NCI-H2227 treated with DMSO at 0.1 percent for 48 hours (cell line): Measurements from ENCODE around the gene ZNF175.
"Not testable (repeated sequence)": the region's sequence is repeated elsewhere in the genome, so short reads cannot be mapped to it uniquely, and the experiment has no call there.

Source experiments
- DNase-seq: peaks from one replicate; lab custom pipeline; 2025; lab: John Stamatoyannopoulos, UW

ZNF175 gene

GRCh38 chr19:51592521-51592920 is 21.4 kb downstream of the ZNF175 start:
- no peak for DNase-seq

- DNase-seq: no peak
These were observed 22.2 kb downstream of the ZNF175 start for GRCh38 chr19:51593138-51593890.

- peak; percentile 83 for DNase-seq
These were observed 23.1 kb downstream of the ZNF175 start for GRCh38 chr19:51593969-51594773.

GRCh38 chr19:51594774-51595109 is 23.7 kb downstream of the ZNF175 start:
- DNase-seq: no peak

GRCh38 chr19:51595190-51596175 is 24.4 kb downstream of the ZNF175 start:
- DNase-seq: no peak

- DNase-seq: no peak
These were observed 27.3 kb downstream of the ZNF175 start for GRCh38 chr19:51598159-51598915.

- no peak for DNase-seq
These were observed 28.0 kb downstream of the ZNF175 start for GRCh38 chr19:51599084-51599483.

GRCh38 chr19:51600940-51601580 is 30.0 kb downstream of the ZNF175 start:
- DNase-seq: no peak

- no peak for DNase-seq
These were observed 31.2 kb downstream of the ZNF175 start for GRCh38 chr19:51602189-51602854.

GRCh38 chr19:51607077-51607476 is 36.0 kb downstream of the ZNF175 start:
- DNase-seq: no peak

GRCh38 chr19:51607920-51608562 is 37.0 kb downstream of the ZNF175 start:
- DNase-seq: no peak

- no peak for DNase-seq
These were observed 39.5 kb downstream of the ZNF175 start for GRCh38 chr19:51610576-51610975.

GRCh38 chr19:51614789-51615188 is 43.7 kb downstream of the ZNF175 start:
- DNase-seq: no peak

GRCh38 chr19:51615991-51616390 is 44.9 kb downstream of the ZNF175 start:
- DNase-seq: no peak

- DNase-seq: no peak
These were observed 50.1 kb downstream of the ZNF175 start for GRCh38 chr19:51621178-51621577.

GRCh38 chr19:51626675-51627074 is 55.6 kb downstream of the ZNF175 start:
- no peak for DNase-seq

GRCh38 chr19:51627491-51628138 is 56.5 kb downstream of the ZNF175 start:
- DNase-seq: no peak

- DNase-seq: no peak
These were observed 57.3 kb downstream of the ZNF175 start for GRCh38 chr19:51628153-51628939.

GRCh38 chr19:51630315-51630714 is 59.2 kb downstream of the ZNF175 start, which contains the start of gene SIGLEC5:
SIGLEC5 (minus strand) TSS chr19:51630401; CDS start chr19:51630335, 66 bp downstream.
- not testable (repeated sequence) for DNase-seq
